DOHH2 (cell line): ENCODE measurements around the gene STUB1.

Experiments used
- H3F3A ChIP-seq: fragments of 200-600 bp; sonication (generic), shearing (Covaris generic); 2 replicates; pipeline ENCODE4 v1.6.0; 2016; ENCODE audit warnings: antibody characterized with exemption, mild to moderate bottlenecking; ENCODE audit not compliant: control insufficient read depth, insufficient read depth
- H3K27ac ChIP-seq: fragments of 200-600 bp; sonication (generic); 2 replicates; pipeline ENCODE4 v1.5.1; 2014; ENCODE audit warnings: low read depth, mild to moderate bottlenecking, low read length, moderate library complexity
- H3K27me3 ChIP-seq: fragments of 200-600 bp; sonication (generic); 2 replicates; pipeline ENCODE4 v1.6.1; 2014; ENCODE audit warnings: mild to moderate bottlenecking, low read length, mixed read lengths; ENCODE audit not compliant: control insufficient read depth
- H3K36me3 ChIP-seq: fragments of 200-600 bp; sonication (generic); 2 replicates; pipeline ENCODE4 v1.6.1; 2014; ENCODE audit warnings: mild to moderate bottlenecking, low read length, moderate library complexity, mixed read lengths; ENCODE audit not compliant: control insufficient read depth
- H3K4me1 ChIP-seq: fragments of 200-600 bp; sonication (generic); 2 replicates; pipeline ENCODE4 v1.6.1; 2014; ENCODE audit warnings: mild to moderate bottlenecking, low read length, mixed read lengths; ENCODE audit not compliant: control insufficient read depth
- H3K4me2 ChIP-seq: fragments of 200-600 bp; sonication (generic); 2 replicates; pipeline ENCODE4 v1.6.0; 2014; ENCODE audit warnings: mild to moderate bottlenecking, low read length, moderate library complexity
- H3K4me3 ChIP-seq: fragments of 200-600 bp; sonication (generic); 2 replicates; pipeline ENCODE4 v1.5.1; 2014; ENCODE audit warnings: mild to moderate bottlenecking, low read length, mixed read lengths
- H3K79me2 ChIP-seq: fragments of 200-600 bp; sonication (generic); 2 replicates; pipeline ENCODE4 v1.6.1; 2014; ENCODE audit warnings: mild to moderate bottlenecking, low read length, mixed read lengths; ENCODE audit not compliant: control insufficient read depth
- H3K9me2 ChIP-seq: fragments of 200-600 bp; sonication (generic); replicated peaks from 2 replicates; pipeline ENCODE4 v1.6.1; 2014; ENCODE audit warnings: mild to moderate bottlenecking, low read length, mixed read lengths; ENCODE audit not compliant: control insufficient read depth
- H3K9me3 ChIP-seq: fragments of 200-600 bp; sonication (generic); 2 replicates; pipeline ENCODE4 v1.6.1; 2014; ENCODE audit warnings: antibody characterized with exemption, low read length, mixed read lengths; ENCODE audit not compliant: control insufficient read depth, insufficient read depth
- H4K20me1 ChIP-seq: fragments of 200-600 bp; sonication (generic); 2 replicates; pipeline ENCODE4 v1.6.0; 2014; ENCODE audit warnings: low read depth, mild to moderate bottlenecking, antibody characterized with exemption, low read length, moderate library complexity; ENCODE audit not compliant: control insufficient read depth, insufficient read depth
- CTCF ChIP-seq: fragments of 200-600 bp; sonication (generic); IDR thresholded peaks from one replicate; pipeline ENCODE4 v1.5.1; 2014; ENCODE audit warnings: antibody characterized with exemption, mild to moderate bottlenecking, low read depth, low read length; ENCODE audit not compliant: poor library complexity, severe bottlenecking
- EZH2phosphoT487 ChIP-seq: fragments of 200-600 bp; sonication (generic); IDR thresholded peaks from 2 replicates; pipeline ENCODE4 v1.6.1; 2017; ENCODE audit warnings: borderline replicate concordance, mild to moderate bottlenecking, antibody characterized with exemption, low read length, moderate library complexity, mixed read lengths

Gene STUB1

GRCh38 chr16:693766-694165 is 13.6 kb downstream of the STUB1 start:
- TF ChIP-seq CTCF, result no peak
- TF ChIP-seq EZH2phosphoT487, result no peak
- Histone ChIP-seq H3F3A (peaks cover 7% of the 10 kb centered on the region), H3K9me3 (no peaks in the 10 kb centered on the region), H3K27me3 (peaks cover 19% of the 10 kb centered on the region), H3K36me3 (no peaks in the 10 kb centered on the region), H3K27ac (no peak overlapping the region), H3K4me3 (peak overlapping the region; percentile 80), H4K20me1 (no peaks in the 10 kb centered on the region), H3K4me1 (peaks cover 33% of the 10 kb centered on the region), H3K79me2 (peaks cover 14% of the 10 kb centered on the region), H3K4me2 (peak overlapping the region; percentile 97), H3K9me2 (no peaks in the 10 kb centered on the region)

GRCh38 chr16:694187-694862 is 14.1 kb downstream of the STUB1 start:
- Histone ChIP-seq H3K27ac (no peak overlapping the region), H3K36me3 (no peaks in the 10 kb centered on the region), H3K4me2 (peak overlapping the region; percentile 97), H3K9me2 (no peaks in the 10 kb centered on the region), H3K9me3 (no peaks in the 10 kb centered on the region), H3K4me3 (peak overlapping the region; percentile 80), H3K27me3 (peaks cover 19% of the 10 kb centered on the region), H4K20me1 (no peaks in the 10 kb centered on the region), H3K79me2 (peaks cover 8% of the 10 kb centered on the region), H3F3A (peaks cover 7% of the 10 kb centered on the region), H3K4me1 (peaks cover 28% of the 10 kb centered on the region)
- TF ChIP-seq CTCF, result no peak
- no peak for TF ChIP-seq EZH2phosphoT487

GRCh38 chr16:694863-695354 is 14.7 kb downstream of the STUB1 start:
- TF ChIP-seq EZH2phosphoT487 (no peak), CTCF (no peak)
- peaks cover 3% of the 10 kb centered on the region for H3K79me2 ChIP-seq
- peak overlapping the region; percentile 80 for H3K4me3 ChIP-seq
- H3K9me3 ChIP-seq, result no peaks in the 10 kb centered on the region
- H3F3A ChIP-seq, result peaks cover 7% of the 10 kb centered on the region
- no peaks in the 10 kb centered on the region for H3K36me3 ChIP-seq
- H3K4me1 ChIP-seq, result peaks cover 24% of the 10 kb centered on the region
- no peaks in the 10 kb centered on the region for H4K20me1 ChIP-seq
- H3K27me3 ChIP-seq, result peaks cover 20% of the 10 kb centered on the region
- H3K9me2 ChIP-seq, result no peaks in the 10 kb centered on the region
- H3K27ac ChIP-seq, result no peak overlapping the region
- peak overlapping the region; percentile 97 for H3K4me2 ChIP-seq
